DMS153 treated with DMSO at 0.1 percent for 48 hours (cell line): ENCODE measurements around the gene SACS.

Experiments
- DNase-seq: peaks from one replicate; lab custom pipeline; 2025; ENCODE audit not compliant: unreplicated experiment; lab: John Stamatoyannopoulos, UW

SACS gene

GRCh38 chr13:23433171-23434153 is at the start of gene SACS:
TSS of gene SACS (minus strand) at chr13:23433702. CDS start at chr13:23411239, 22,463 bp downstream.
- DNase-seq, result no peak

- no peak for DNase-seq
Measured at GRCh38 chr13:23480324-23480723, 46.8 kb upstream of the SACS start.

- DNase-seq, result no peak
Measured at GRCh38 chr13:23477101-23477500, 43.6 kb upstream of the SACS start.

- no peak for DNase-seq
Measured at GRCh38 chr13:23473221-23473620, 39.7 kb upstream of the SACS start.

GRCh38 chr13:23472189-23472588 is 38.7 kb upstream of the SACS start:
- no peak for DNase-seq

GRCh38 chr13:23470790-23471614 is 37.5 kb upstream of the SACS start:
- no peak for DNase-seq

GRCh38 chr13:23469951-23470421 is 36.5 kb upstream of the SACS start:
- DNase-seq, result no peak

GRCh38 chr13:23468811-23469210 is 35.3 kb upstream of the SACS start:
- DNase-seq, result no peak

GRCh38 chr13:23467932-23468278 is 34.4 kb upstream of the SACS start:
- no peak for DNase-seq

GRCh38 chr13:23467048-23467931 is 33.8 kb upstream of the SACS start:
- no peak for DNase-seq

- DNase-seq, result peak; percentile 66
Measured at GRCh38 chr13:23466144-23467002, 32.9 kb upstream of the SACS start.

- DNase-seq, result no peak
Measured at GRCh38 chr13:23463661-23464060, 30.2 kb upstream of the SACS start.

- DNase-seq, result no peak
Measured at GRCh38 chr13:23462815-23463559, 29.5 kb upstream of the SACS start.

GRCh38 chr13:23461544-23461943 is 28.0 kb upstream of the SACS start:
- DNase-seq, result no peak

GRCh38 chr13:23460921-23461320 is 27.4 kb upstream of the SACS start:
- DNase-seq, result no peak

- DNase-seq, result no peak
Measured at GRCh38 chr13:23460309-23460708, 26.8 kb upstream of the SACS start.

- DNase-seq, result no peak
Measured at GRCh38 chr13:23458989-23459388, 25.5 kb upstream of the SACS start.

- no peak for DNase-seq
Measured at GRCh38 chr13:23456437-23457210, 23.1 kb upstream of the SACS start.
